Muscle of back (tissue), 13 donors: ENCODE measurements around the gene NUPR1. TPM values are rescaled to one million over a fixed set of nuclear protein-coding genes. Genes with fewer than 3 reads are reported as not detected.
"Not testable (repeated sequence)": the region's sequence is repeated elsewhere in the genome, so short reads cannot be mapped to it uniquely, and the experiment has no call there.

Experiments
- DNase-seq, 3 donors: peaks; one replicate each; pipeline versions ENCODE4 v3.0.0 to v3.0.0-alpha.2; 2013
- long read RNA-seq, 9 donors: transcript quantifications; one replicate each; lab custom pipeline, GENCODE V29; 2026
- polyA plus RNA-seq, 10 donors: library from polyadenylated mRNA; unstranded; fragments of 120-200 nt; gene quantifications; one replicate each; pipeline ENCODE4 v1.2.1, GENCODE V29; 2013; ENCODE audit not compliant: insufficient read length in 10 of 10

The NUPR1 gene, protein sequence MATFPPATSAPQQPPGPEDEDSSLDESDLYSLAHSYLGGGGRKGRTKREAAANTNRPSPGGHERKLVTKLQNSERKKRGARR
- polyA plus RNA-seq = 10 to 100 TPM; 26.4 to 55.6 (median 35.4) TPM
- long read RNA-seq, donor 1, full-length matches to known transcripts = 29 of 34 reads
- long read RNA-seq, donor 1, partial matches to known transcripts = 5 of 34 reads
- long read RNA-seq, donor 1, other reads (novel, unspliced or antisense) = 0 of 34 reads
- long read RNA-seq, donor 2, full-length matches to known transcripts = 28 of 28 reads
- long read RNA-seq, donor 2, partial matches to known transcripts = 0 of 28 reads
- long read RNA-seq, donor 2, other reads (novel, unspliced or antisense) = 0 of 28 reads
- long read RNA-seq, donor 3 = 0 reads
- long read RNA-seq, donor 4, full-length matches to known transcripts = 32 of 32 reads
- long read RNA-seq, donor 4, partial matches to known transcripts = 0 of 32 reads
- long read RNA-seq, donor 4, other reads (novel, unspliced or antisense) = 0 of 32 reads
- long read RNA-seq, donor 5, full-length matches to known transcripts = 63 of 80 reads
- long read RNA-seq, donor 5, partial matches to known transcripts = 17 of 80 reads
- long read RNA-seq, donor 5, other reads (novel, unspliced or antisense) = 0 of 80 reads
- long read RNA-seq, donor 6, full-length matches to known transcripts = 37 of 37 reads
- long read RNA-seq, donor 6, partial matches to known transcripts = 0 of 37 reads
- long read RNA-seq, donor 6, other reads (novel, unspliced or antisense) = 0 of 37 reads
- long read RNA-seq, donor 7, full-length matches to known transcripts = 40 of 40 reads
- long read RNA-seq, donor 7, partial matches to known transcripts = 0 of 40 reads
- long read RNA-seq, donor 7, other reads (novel, unspliced or antisense) = 0 of 40 reads
- long read RNA-seq, donor 8, full-length matches to known transcripts = 18 of 35 reads
- long read RNA-seq, donor 8, partial matches to known transcripts = 17 of 35 reads
- long read RNA-seq, donor 8, other reads (novel, unspliced or antisense) = 0 of 35 reads
- long read RNA-seq, donor 9, full-length matches to known transcripts = 5 of 5 reads
- long read RNA-seq, donor 9, partial matches to known transcripts = 0 of 5 reads
- long read RNA-seq, donor 9, other reads (novel, unspliced or antisense) = 0 of 5 reads

DNA sequence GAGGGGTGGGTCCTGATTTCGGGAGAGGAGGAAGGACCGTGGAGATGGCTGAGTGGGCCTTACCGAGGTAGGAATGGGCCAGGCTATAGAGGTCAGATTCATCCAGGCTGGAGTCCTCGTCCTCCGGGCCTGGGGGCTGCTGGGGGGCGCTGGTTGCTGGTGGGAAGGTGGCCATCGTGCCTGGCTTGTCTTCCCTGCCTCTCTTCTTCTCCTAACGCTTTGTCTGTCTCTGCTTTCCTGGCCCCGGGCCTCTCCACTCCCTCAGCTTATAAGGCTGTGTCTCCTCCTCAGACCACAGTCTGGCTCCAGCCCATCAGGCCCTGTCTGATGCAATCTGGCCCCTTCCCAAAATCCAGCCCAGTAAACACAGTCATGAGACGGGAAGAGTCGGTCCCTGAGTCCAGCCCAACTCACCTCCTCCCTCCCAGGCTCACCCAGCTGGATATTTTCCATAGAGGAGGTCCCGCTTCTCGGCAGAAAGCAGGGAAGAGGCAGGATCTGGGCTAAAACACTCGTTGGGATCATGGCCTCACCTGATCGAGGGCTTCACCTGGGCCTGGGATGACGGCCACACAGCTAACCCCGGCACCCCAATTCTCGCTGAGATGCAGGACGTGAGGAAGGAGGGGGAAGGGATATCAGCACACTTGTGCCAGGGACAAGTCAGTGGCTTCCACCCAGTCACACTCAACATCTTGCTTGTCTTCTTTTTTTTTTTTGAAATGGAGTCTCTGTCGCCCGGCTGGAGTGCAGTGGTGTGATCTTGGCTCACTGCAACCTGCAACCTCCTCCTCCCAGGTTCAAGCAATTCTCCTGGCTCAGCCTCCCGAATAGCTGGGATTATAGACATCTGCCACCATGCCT lies at the start of gene NUPR1:
Gene NUPR1, minus strand, starts transcription at position 242 of the 864 bp plus-strand sequence. Its CDS starts 67 bp downstream, at position 175.
- DNase-seq = peak; percentile 97 to 98 (median 97)

DNA sequence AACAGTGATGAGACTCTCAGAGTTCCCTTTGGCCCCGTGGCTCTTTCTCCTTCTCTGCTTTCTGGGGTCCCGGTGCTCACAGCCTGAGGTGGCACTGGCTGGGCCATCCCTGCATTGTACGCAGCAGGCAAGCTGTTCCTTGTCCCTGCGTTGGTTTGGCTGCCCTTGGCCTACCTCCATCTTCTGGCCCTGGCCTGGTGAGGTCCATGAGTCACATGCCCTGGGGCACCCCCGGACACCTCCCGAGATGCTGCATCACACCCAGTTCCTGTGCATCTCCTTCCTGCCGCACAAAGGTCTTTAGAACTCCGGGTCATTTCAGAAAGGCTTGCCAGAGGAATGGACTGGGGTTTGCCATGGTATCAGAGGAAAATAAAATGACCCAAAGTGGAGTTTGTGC lies 48.6 kb upstream of the NUPR1 start:
- DNase-seq = no peak

DNA sequence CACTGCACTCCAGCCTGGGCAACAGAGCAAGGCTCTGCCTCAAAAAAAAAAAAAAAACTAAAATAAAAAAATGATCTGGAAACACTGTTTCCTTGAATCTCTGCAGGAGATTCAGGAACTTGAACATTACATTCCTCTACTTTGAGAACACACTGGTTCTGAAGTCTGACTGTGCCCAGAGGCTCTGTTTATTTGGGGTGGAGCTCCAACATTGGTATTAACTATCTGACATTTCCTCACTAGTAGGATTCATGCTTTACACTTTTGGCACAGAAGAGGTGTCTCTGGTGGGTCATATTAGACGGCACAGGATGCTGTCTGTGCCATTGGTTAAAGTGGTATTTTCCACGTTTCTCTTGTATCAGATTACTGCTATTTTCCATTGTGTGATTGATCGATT lies 47.7 kb upstream of the NUPR1 start:
- DNase-seq = no peak

DNA sequence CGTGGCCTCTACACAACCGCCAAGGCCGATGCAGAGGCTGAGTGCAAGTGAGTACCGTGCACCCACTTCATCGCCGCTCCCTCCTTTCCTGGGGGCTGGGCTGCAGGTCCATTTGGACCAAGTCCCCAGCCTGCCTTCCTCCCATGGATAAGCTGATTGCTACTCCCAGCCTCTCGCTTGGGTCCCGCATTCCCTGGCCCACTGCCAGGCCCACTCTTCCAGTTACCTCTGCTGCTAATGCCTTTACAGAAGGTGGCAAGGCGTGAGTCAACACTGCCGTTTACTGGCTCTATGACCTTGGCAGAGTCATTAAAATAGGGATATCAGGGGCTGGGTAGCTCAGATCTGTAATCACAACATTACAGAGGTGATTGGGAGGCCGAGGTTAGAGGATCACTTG lies 46.9 kb upstream of the NUPR1 start:
- DNase-seq = no peak

DNA sequence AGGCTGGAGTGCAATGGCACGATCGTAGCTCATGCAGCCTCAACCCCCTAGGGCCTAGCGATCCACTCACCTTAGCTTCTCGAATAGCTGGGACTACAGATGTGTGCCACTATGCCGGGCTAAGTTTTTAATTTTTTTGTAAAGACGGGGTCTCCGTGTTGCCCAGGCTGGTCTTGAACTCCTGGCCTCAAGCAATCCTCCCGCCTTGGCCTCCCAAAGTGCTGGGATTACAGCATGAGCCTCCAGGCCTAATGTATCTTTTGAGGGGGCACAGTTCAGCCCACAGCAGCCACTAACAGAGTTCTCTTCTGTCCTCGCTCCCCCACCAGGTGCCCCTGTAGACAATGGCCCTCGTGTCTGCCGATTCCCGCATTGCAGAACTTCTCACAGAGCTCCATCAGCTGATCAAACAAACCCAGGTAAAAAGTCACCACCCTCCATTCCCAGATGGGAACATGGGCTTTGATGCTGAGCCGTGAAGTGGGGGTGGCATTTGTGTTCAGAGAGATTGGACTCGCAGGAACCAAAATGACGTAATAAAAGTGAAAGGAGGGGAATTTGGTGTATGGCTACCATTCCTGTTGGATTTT lies 42.0 kb upstream of the NUPR1 start:
- DNase-seq = no peak

DNA sequence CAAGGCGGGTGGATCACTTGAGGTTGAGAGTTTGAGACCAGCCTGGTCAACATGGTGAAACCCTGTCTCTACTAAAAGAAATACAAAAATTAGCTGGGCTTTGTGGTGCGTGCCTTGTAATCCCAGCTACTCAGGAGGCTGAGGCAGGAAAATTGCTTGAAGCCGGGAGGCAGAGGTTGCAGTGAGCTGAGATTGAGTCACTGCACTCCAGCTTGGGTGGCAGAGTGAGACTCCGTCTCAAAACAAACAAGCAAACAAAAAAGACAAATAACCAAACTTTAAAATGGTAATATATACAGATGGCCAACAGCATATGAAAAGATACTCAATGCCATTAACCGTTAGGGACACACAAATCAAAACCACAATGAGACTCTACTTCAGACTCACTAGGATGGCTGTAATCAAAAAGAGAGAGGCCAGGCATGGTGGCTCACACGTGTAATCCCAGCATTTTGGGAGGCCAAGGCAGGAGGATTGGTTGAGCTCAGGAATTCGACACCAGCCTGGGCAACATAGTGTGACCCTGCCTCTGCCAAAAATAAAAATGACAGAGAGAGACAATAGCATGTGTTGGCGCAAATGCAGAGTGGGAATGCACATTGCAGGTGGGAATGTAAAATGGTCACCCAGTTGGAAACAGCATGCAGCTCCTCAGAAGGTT lies 36.8 kb upstream of the NUPR1 start:
- DNase-seq = no peak

DNA sequence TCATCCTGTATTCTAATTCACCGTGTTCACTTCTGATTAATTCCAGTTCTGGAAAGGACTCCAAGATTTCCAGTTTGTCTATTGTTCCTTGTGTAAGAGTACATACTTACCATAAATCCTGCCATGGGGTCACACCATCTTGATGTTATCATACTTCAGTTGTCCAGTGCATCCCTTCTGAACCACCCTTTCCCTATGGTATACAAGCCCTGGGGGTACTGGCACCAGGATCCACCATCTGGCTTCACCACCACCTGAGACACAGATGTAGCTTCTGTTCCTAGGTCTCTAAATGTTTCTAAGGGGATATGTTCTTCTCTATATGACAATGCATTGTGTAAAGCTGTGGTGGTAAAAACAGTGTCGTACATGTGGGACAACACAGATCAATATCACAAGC lies 36.2 kb upstream of the NUPR1 start:
- no peak for DNase-seq

DNA sequence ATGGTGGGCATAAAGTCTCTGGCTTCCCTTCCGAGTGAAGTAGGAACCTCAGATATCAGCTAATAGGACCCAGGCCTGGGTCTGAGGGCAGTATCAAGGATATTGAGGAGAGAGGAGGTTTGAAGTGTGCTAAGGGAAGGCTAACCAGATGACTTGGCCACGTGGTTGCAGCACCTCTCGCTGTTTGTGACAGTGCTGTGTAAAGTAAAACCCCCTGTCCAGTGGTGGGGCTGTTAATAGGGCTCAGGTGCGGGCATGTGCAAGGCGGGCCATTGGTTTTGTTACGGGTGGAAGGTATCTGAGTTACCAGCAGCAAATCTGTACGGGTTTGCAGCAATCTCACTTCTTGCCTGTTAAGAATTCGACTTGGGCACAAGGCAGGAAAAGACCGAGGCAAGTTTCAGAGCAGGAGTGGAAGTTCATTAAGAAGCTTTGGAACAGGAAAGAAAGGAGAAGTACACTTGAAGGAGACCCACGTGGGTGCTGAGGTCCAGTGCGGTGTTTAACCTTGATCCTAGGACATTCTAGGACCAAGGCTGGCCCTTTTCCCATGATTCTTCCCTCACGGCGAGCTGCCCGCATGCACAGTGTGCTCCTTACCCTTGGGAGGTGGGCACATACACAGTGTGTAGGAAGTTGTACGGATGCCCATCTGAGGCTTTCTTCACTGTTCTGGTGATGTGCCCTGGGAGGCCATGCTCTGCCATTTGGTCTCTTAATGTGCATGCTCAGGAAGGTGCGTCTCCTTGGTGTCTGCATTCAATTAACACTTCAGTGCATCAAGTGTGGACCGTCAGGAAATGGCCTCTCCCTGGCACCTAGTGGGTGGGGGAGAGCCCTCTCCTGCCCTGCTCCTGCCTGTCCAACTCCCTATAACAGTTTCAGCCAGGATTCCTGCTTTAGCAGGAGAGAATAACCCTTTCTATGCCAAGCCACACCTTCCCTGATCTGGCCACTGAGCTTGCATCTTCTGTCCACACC lies 35.3 kb upstream of the NUPR1 start:
- DNase-seq = no peak

DNA sequence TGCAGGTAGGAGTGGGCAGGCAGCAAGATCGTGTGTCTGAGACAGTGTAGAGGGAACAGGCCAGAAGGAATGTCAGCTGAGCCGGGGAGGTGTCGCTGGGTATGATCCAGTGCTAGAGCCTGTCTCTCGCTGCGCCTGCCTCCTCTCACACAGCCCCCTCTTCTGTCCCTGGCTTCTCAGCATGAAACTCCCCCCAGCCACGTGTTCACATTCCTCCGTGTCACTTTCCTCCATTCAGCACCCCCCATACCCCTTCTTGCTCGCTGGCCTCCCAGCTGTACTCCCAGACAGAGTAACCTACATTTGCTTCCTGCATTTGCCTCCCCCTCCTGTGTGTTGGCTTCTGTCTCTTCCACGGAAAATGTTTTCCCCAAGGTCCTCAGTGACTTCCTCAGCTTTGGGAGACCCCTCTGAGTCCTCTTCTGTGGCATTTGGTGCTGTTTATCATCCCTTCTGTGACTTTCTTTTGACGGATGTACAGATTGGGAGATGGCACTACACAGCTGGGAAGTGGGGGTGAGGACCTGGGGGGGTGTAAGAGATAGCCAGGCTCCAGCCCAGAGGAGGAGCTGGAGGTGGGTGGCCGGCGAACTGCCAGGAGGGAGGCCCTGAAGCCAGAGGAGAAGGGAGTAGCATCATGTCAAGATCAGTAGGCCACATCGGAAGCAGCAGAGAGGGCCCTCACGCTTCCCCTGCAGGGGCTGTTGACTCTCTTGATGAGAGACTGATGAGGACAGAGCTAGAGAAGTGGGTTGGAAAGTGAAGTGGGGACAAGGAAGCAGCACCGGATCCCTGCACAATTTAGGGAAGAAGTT lies 34.1 kb upstream of the NUPR1 start:
- peak; percentile 66 to 90 (median 69) for DNase-seq

DNA sequence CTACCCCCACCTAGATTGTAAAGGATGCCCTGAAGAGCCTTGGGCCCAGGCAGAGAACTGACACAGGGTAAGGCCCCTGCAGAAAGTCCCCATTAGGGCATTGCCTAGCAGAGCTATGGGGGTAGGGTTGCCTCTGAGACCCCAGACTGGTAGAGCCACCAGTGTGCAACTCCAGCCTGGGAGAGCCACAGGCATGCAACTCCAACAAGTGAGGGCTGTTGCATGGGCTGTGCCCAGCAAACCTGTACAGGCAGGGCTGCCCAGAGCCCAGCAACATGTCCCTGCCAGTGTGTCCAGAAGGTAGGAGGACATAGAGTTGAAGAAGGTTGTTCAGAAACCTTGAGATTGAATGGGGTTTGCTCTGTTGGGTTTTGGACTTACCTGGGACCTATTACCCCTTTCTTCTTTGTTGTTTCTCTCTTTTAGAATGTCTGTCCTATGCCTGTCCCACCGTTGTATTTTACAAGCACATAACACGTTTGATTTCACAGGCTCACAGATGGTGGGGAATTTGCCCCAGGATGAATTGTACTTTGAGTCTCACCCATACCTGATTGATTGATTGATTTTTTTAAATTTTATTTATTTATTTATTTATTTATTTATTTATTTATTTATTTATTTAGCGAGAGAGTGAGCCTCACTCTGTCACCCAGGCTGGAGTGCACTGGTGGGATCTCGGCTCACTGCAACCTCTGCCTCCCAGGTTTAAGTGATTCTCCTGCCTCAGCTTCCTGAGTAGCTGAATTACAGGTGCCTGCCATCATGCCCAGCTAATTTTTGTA lies 31.4 kb upstream of the NUPR1 start:
- DNase-seq = no peak

DNA sequence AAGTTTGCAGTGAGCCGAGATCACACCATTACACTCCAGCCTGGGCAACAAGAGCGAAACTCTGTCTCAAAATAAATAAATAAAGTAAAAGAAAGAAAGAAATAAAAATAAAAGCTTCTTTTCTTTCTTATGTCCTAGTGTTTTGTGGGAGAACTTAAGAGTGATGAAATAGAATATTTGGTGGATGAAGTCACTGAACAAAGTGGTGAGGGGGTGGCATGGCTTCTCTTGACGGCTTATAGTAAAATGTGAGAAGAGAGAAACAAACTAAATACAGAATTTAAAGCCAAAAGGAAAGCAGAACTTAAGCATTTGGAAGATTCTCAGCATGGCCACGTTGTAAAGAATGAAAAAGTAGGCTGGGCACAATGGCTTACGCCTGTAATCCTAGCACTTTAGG lies 30.2 kb upstream of the NUPR1 start:
- DNase-seq = no peak

DNA sequence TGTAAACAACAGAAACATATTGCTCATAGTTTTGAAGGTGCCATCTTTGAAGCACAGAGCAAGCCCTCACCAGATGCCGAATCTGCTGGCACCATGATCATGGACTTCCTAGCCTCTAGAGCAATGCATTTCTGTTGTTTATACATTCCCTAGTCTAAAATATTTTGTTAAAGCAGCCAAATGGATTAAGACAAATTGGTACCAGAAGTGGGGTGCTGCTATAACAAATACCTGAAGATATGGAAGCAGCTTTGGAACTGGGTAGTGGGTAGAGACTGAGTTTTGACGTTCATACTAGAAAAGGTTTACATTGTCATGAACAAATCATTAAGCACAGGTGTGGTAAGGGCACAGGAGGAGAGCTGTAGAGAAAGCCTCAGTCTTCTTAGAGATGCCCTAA lies 28.5 kb upstream of the NUPR1 start:
- no peak for DNase-seq

DNA sequence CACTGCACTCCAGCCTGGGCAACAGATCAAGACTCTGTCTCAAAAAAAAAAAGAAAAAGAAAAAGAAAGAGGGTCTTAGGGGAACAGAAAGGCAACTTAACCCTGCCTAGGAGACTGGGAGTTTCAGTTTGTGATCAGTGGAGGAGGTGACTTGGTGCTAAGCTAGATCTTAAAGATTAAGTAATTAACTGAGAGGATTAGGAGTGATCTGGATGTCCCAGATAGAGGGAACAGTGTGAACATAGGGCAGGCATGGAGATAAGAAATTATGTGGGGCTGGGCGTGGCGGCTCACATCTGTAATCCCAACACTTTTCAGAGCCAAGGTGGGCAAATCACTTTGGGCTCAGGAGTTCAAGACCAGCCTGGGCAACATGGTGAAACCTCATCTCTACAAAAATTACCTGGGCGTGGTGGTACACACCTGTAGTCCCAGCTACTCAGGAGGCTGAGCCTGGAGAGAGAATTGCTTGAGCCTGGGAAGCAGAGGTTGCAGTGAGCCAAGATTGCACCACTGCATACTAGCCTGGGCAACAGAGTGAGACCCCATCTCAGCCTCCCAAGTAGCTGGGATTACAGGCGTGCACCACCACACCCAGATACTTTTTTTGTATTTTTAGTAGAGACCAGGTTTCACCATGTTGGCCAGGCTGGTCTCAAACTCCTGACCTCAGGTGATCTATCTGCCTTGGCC lies 27.6 kb upstream of the NUPR1 start:
- not testable (repeated sequence) for DNase-seq

DNA sequence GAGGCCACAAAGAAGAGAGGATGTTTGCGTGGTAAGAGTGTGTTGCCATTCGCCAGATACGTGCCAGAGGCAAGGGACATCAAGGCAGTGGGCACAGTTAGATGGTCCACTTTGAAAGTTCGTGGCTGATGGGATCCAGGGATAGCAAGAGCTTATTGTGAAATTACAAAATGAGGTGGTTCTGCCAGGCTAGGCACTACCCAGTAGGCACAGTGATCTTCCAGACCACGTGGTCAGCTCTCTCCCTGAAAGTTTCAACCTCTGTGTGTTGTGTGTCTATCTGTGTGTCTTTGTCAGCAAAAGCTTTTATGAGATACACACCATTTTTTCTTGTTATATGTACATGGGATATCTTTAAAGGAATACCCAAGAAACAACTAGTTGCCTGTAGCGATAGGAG lies 24.4 kb upstream of the NUPR1 start:
- no peak for DNase-seq

DNA sequence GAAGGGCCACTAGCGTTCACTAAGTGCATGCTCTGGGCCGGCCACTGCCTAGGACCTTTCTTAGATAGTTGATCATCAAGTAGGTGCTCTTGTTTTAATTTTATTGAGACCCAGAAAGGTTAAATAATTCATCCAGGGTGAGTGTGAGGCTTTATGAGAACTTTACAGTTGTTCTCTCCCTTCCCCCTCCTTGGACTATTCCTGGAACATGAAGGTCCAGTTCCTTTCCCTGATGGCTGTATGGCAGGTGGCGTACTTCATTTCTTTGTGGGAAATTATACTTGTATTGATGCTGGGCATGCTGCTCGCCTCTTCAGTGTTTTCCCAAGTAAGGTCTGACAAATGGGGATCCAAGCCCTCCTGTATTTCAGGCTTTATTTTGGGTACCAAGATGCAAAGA lies 23.4 kb upstream of the NUPR1 start:
- no peak for DNase-seq

DNA sequence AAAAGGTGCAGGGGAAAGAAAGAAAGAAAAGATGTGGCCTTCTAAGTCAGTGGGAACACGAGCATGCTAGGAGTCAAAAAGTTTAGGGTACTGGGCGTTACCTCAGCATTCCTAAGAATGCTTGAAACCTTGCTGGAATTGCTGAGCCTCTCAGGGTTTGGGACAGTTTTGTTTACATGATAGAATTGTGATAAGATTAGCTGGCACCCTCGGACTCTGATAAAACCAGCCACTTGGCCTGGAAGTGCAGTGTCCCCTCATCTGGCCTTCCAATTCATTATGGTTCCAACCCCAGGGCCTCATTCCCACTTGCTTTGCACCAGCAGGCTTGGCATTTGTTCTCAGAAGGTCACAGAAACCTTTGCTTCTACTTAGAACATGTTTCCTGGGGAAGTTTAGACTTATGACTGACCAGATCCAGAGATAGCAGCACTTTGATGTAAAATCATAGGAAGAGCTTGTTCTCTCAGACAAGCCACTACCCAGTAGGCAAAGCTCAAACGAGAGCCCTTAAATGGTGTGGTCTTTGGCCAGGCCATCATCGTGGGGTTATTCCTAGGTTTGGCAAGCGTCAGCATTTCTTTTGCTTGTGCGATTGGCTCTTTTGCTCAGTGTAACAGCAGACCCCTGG lies 22.9 kb upstream of the NUPR1 start:
- no peak for DNase-seq
